ENCODE data around the gene HSBP1.

DNA sequence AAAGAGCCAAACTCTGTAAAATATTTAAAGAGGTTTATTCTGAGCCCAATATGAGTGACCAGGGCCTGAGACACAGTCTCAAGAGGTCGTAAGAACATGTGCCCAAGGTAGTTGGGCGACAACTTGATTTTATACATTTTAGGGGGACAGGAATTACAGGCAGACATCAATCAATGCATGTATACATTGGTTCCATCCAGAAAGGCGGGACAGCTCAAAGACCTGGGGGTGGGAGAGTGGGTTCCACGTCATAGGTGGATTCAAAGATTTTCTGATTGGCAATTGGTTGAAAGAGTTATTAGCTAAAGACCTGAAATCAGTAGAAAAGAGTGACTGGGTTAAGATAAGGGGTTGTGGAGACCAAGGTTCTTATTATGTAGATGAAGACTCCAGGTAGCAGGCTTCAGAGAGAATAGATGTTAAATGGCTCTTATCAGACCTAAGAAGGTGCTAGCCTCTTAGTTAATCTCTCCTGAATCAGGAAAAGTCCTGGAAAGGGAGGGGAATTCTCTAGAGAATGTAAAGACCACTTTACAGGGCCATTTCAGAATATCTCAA, 32.4 kb downstream of the HSBP1 start:
- TF ChIP-seq, protein P1, sequence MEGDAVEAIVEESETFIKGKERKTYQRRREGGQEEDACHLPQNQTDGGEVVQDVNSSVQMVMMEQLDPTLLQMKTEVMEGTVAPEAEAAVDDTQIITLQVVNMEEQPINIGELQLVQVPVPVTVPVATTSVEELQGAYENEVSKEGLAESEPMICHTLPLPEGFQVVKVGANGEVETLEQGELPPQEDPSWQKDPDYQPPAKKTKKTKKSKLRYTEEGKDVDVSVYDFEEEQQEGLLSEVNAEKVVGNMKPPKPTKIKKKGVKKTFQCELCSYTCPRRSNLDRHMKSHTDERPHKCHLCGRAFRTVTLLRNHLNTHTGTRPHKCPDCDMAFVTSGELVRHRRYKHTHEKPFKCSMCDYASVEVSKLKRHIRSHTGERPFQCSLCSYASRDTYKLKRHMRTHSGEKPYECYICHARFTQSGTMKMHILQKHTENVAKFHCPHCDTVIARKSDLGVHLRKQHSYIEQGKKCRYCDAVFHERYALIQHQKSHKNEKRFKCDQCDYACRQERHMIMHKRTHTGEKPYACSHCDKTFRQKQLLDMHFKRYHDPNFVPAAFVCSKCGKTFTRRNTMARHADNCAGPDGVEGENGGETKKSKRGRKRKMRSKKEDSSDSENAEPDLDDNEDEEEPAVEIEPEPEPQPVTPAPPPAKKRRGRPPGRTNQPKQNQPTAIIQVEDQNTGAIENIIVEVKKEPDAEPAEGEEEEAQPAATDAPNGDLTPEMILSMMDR (IDR thresholded peaks at IDR 0.05 in 4 of 5, conservative IDR thresholded peaks at IDR 0.05 in 1 of 5): no peak
- TF ChIP-seq POLR2A (IDR thresholded peaks at IDR 0.05): no peak

Data from gastrocnemius medialis (tissue), 4 donors.